GM21723 (cell line): ENCODE measurements around the gene GNAS.

ENCODE experiments used
- ATAC-seq: cut with Tn5 transposase; IDR thresholded peaks from one replicate; pipeline ENCODE4 v1.9.1; 2021; ENCODE audit warnings: mild to moderate bottlenecking, moderate library complexity; ENCODE audit not compliant: unreplicated experiment

Gene GNAS

DNA sequence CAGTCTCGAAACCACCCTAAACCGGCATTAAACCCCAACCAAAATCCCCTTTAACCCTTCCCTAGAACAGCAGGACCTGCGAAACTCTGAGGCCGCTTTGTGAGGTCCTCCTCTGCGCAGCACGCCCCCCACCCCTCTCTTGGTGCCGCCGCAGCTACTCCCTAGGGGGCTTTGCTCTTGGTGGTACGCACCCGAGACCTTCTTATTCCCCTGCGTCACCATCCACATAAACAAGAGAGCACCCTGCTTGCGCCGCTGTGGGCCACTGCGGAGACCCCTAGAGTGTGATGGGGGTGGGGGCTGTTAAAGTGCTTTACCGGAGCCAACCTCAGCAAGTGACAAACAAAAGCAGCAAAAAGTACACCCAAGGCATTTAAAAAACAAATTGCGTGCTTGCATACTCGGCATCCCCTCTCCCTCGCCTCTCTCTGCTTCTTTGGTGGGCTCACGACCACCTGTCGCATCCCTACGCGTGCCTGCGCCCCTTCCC is 502 bp upstream of the GNAS start:
- ATAC-seq: no peak

- no peak for ATAC-seq
Observed at GRCh38 chr20:58853466-58853865, 950 bp downstream of the GNAS start.

- ATAC-seq: no peak
Observed at GRCh38 chr20:58853976-58854637, 1.6 kb downstream of the GNAS start.

DNA sequence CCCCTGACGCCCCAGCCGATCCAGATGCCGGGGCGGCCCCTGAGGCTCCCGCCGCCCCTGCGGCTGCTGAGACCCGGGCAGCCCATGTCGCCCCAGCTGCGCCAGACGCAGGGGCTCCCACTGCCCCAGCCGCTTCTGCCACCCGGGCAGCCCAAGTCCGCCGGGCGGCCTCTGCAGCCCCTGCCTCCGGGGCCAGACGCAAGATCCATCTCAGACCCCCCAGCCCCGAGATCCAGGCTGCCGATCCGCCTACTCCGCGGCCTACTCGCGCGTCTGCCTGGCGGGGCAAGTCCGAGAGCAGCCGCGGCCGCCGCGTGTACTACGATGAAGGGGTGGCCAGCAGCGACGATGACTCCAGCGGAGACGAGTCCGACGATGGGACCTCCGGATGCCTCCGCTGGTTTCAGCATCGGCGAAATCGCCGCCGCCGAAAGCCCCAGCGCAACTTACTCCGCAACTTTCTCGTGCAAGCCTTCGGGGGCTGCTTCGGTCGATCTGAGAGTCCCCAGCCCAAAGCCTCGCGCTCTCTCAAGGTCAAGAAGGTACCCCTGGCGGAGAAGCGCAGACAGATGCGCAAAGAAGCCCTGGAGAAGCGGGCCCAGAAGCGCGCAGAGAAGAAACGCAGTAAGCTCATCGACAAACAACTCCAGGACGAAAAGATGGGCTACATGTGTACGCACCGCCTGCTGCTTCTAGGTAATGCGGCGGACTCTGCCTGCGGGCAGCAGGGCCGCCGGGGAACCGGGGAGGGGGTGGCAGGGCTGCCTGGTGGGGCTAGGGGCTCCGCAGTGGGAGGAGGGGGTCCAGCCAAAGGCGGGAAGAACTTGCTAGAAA is 2.3 kb downstream of the GNAS start:
- no peak for ATAC-seq

GRCh38 chr20:58855506-58856389 is 3.2 kb downstream of the GNAS start:
- no peak for ATAC-seq

GRCh38 chr20:58863044-58863790 is 10.7 kb downstream of the GNAS start:
- no peak for ATAC-seq

GRCh38 chr20:58864346-58864745 is 11.8 kb downstream of the GNAS start:
- ATAC-seq: no peak

- no peak for ATAC-seq
Observed at GRCh38 chr20:58865843-58866242, 13.3 kb downstream of the GNAS start.

DNA sequence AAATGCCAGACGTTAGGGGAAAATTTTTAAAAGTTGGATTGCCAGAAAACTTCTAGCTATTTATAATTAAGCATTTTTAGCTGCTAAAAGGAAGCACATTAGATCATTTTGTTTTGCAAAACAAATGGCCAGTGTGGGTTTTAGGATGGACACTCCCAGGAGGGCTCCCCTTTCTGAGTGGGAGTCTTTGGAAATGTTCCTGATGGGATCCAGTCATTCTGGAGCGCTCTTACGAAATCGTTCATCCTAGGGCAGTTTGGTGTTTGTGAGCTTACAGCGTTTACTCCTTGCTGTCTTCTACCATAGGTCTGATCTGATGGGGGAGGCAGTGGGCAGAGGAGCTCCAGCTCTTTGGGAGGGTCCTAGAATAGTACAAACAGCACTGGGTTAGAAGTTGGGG is 14.7 kb downstream of the GNAS start:
- ATAC-seq: no peak

DNA sequence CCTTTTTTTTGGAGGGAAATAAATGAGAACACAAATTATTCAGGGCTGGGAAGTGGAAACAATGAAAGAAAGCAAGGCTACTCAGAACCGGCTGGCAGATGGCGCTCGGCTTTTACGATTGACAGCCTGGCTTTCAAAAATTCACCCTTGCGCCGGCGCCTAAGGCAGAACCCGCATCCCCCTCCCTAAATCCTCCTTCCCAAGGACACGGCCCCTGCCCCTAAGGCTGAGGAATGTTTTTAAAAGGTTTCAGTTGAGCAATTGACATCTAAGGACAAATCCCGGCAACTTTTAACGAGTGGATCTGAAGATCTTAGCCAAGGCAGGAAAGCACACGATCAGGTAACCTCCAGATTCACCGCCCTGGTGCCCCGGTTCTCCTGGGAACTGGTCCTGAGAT is 16.3 kb downstream of the GNAS start:
- ATAC-seq: no peak

GRCh38 chr20:58869662-58870227 is 17.2 kb downstream of the GNAS start:
- no peak for ATAC-seq

DNA sequence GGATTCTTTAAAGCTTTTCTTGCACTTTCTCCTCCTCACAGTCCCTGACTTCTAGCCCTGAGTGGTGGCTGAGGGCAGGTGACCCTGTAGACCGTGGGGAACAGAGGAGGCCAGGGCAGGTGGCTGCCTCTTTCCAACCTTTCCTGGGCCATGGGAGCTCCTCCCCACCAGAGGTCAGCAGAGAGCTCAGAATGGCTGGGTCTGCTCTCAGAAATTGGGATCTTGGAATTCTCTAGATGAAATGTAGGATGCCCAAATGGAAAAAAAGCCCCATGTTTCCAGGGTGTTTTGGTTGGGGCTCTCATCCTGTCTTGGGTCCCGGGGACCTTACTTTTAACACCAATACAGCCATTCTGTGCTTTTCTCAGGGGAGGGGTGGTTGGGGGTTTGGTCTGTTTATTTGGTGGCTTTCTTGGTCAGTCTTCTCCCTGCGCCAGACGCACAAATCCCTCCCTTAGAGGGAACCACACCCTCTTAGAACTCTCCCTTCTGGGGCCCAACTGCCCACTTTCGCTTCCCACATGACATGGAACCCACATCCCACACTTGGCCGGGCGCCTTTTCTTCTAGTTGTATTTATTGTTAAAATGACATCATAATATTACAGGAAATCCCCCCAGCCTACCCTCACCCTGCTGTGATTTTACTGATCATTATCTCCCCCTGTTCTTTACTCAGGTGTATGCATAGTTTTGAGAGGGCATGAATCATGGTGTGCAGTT is 17.9 kb downstream of the GNAS start:
- ATAC-seq: no peak

DNA sequence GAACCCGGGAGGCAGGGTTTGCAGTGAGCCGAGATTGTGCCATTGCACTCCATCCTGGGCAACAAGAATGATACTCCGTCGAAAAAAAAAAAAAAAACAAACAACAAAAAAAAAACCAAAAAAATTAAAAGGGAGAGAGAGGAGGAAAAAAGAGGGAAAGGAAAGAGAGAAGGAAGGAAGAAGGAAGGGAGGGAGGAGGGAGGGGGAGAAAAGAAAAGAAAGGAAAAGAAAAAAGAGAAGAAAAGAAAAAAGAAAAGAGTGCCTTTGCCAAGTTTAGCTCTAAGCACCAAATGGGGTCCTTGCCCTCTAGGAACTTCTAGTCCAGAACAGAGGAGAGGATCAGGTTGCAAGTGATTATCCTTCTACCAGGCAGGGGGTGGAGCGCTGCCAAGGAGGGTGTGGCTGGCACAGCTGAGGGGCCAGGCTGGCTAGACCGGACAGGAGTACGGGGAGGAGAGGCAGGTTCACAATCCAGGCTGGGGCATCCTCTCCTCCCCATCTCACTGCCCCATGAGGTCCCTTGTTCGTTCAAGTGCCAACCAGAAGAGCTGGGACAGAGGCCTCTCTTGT is 19.1 kb downstream of the GNAS start:
- ATAC-seq: no peak

GRCh38 chr20:58874469-58874868 is 22.0 kb downstream of the GNAS start:
- no peak for ATAC-seq

GRCh38 chr20:58875111-58875510 is 22.6 kb downstream of the GNAS start:
- no peak for ATAC-seq

DNA sequence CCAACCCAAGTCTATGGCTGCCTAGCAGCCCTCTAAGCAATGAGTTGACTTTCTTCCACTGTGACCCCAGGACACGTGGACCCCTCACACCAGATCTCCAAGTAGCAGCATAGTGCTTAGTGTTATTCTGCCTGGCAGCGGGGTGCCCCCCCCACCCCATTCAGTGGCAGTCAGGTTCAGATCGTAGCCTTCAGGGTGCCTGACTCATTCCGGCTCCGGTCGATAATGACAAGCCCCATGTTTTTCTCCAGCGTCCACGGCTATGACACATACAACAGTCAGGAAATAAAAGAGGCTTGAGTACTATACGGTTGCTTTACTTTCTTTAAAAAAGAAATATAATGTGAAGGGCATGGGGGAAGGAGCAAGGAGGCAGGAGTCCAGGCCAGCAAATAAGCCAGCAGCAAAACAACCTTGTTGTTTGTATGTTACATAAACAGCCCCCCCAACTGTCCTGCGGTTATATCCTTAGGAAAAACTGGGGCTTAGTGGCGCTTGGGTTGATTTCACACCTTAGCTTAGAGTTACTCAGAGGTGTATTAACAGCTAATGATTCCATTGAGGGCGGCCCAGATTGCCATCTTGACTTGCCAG is 23.1 kb downstream of the GNAS start:
- no peak for ATAC-seq

DNA sequence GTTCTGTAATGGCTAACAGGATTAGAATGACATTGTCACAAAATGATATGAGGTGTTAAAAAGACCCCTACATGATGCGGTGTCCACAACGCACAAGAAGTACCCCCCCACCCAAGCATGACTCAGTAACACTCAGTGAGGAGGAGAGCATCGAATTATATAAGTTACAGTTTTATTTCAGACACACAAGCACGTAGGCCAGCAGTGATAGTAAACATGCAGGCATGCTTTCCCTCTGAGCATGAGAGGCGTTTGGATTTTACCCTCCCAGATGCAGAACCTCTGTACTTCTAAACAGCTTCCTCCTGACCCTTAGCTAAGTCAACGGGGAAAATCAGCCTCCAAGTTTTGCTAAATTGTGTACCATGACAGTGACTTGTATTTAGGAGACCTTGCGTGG is 23.9 kb downstream of the GNAS start:
- ATAC-seq: no peak

DNA sequence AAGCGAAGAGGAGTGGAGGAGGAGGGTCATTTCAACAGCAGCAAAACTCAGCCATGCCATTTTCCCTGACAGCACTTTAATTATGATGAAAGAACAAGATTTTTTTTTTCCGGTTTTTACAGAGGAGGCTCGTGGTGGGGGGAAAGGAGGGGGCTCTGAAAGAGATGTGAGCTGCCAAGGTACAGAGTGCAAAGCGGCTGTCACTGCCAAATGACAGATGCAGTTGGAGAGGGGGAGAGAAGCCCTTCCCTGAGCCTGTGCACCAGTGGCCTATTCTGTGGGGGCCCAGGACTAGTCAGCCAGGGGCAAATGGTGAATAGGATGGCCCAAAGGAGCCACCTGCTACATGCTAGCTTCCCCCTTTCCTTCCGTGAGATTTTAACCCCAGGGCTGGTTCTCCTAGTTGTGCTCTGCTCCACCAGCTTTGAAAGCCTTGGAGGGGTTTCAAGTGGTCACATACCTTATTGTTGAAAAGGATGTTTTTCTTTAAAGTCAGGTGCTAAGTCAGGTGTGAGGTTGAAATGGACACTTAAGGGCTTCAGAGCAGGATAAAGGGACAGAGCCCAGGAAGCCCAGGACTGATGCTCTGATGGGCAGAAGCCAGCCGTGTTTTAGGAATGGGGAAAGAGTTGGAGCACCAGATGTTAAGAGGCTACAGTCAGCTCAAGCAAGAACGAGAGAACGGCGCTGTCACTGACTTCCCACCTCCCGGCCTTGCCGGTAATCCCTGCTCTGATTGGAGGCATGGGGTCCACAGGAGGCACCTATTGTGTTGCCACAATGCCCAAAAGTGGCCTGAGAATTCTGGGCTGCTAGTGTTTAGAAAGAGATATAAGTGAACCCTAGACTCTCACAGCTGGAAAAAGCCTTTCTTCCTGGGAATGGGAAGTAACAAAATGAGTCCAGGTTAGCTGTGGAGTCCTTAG is 24.8 kb downstream of the GNAS start:
- no peak for ATAC-seq
